MG63 (cell line): ENCODE measurements around the gene CCDC14. TPM values are rescaled to one million over a fixed set of nuclear protein-coding genes. Genes with fewer than 3 reads are reported as not detected.
A peak's percentile ranks its signal among the peaks of the same experiment; 100 is the strongest.
"Not testable (repeated sequence)": the region's sequence is repeated elsewhere in the genome, so short reads cannot be mapped to it uniquely, and the experiment has no call there.

Experiments
- DNase-seq: peaks from one replicate; pipeline ENCODE4 v3.0.0-alpha.2; 2020
- H3K27me3 ChIP-seq: fragments of 250-450 bp; sonication (Bioruptor Pico); 2 replicates; pipeline ENCODE4 v1.5.1; 2020; ENCODE audit warnings: mild to moderate bottlenecking, moderate library complexity
- H3K36me3 ChIP-seq: fragments of 250-450 bp; sonication (Bioruptor Pico); 2 replicates; pipeline ENCODE4 v1.5.1; 2020; ENCODE audit warnings: mild to moderate bottlenecking, moderate library complexity
- H3K4me3 ChIP-seq: fragments of 250-450 bp; sonication (Bioruptor Pico); 2 replicates; pipeline ENCODE4 v1.5.1; 2020; ENCODE audit warnings: mild to moderate bottlenecking, moderate library complexity
- H3K9me3 ChIP-seq: fragments of 250-450 bp; sonication (Bioruptor Pico); 2 replicates; pipeline ENCODE4 v1.5.1; 2020; ENCODE audit warnings: mild to moderate bottlenecking, moderate library complexity
- total RNA-seq: library from RNA; depleted of rRNA; stranded (reverse); fragments of >200 nt; shearing (Covaris generic); gene quantifications from 2 replicates; pipeline ENCODE4 v1.2.3, GENCODE V29; 2014; ENCODE audit warnings: low replicate concordance; rRNA removed

The CCDC14 gene, protein sequence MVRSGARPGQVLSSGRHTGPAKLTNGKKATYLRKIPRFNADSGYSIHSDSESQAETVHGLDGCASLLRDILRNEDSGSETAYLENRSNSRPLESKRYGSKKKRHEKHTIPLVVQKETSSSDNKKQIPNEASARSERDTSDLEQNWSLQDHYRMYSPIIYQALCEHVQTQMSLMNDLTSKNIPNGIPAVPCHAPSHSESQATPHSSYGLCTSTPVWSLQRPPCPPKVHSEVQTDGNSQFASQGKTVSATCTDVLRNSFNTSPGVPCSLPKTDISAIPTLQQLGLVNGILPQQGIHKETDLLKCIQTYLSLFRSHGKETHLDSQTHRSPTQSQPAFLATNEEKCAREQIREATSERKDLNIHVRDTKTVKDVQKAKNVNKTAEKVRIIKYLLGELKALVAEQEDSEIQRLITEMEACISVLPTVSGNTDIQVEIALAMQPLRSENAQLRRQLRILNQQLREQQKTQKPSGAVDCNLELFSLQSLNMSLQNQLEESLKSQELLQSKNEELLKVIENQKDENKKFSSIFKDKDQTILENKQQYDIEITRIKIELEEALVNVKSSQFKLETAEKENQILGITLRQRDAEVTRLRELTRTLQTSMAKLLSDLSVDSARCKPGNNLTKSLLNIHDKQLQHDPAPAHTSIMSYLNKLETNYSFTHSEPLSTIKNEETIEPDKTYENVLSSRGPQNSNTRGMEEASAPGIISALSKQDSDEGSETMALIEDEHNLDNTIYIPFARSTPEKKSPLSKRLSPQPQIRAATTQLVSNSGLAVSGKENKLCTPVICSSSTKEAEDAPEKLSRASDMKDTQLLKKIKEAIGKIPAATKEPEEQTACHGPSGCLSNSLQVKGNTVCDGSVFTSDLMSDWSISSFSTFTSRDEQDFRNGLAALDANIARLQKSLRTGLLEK
- 21.7 and 28.9 TPM in 2 replicates for total RNA-seq

DNA sequence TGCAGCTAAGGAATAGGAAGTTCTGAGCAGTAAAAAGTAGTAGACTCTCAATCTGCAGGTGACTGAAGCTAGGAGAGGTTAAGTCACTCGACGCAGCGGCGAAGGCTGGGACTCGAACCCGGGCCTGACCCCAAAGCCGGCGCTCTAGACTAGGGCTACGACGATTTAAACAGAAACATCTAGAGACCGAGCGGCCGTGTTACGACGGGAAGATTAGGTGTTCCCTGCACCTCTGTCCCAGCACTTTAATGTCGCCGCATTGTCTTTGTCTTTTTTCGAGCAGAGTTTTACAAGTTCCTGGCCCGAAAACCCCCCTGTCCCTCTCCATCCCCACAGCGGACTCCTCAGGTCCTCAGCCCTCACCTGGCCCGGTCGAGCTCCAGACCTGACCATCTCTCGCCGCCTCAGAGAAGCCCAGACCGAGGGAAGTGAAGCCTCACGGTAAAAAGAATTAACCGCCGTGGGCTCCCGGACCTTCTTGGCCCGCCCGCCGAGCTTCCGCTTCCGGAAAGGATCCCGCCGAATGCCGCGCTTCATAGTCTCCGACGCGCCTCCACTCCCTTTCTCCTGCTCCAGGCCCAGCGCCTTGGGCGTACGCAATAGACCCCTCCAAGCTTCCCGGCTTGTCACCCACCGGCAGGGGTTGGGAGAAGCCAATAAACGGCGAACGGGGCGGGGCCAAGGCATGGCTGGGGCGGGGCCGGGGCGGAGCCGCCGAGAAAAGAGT, at the start of gene CCDC14:
Gene CCDC14 (minus strand): TSS at position 449 of the 727 bp plus-strand sequence. CDS start 56 bp downstream, at position 393.
- Histone ChIP-seq H3K9me3 (no peaks in the 10 kb centered on the region), H3K36me3 (peaks cover 12% of the 10 kb centered on the region), H3K27me3 (peaks cover 2% of the 10 kb centered on the region; the same call in 1 of the 2 replicates), H3K4me3 (peak within 1 kb of the TSS; percentile 90)
- peak; percentile 98 for DNase-seq

DNA sequence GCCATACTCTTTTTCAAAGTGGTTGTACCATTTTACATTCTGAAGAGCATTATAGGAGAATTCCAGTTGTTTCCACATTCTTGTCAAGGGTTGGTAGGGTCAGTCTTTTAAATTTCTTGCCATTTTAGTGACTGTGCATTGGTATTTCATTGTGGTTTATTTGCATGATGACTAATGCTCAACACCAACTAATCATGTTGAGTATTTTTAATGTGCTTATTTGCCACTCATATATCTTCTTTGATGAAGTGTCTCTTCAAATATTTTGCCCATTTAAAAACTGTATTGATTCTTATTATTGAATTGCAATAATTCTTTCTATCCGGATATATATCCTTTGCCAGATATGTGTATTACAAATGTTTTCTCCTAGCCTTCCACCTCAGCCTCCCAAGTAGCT, 47.3 kb upstream of the CCDC14 start:
- not testable (repeated sequence) for DNase-seq, H3K36me3 ChIP-seq, H3K4me3 ChIP-seq, H3K9me3 ChIP-seq
- peaks cover 21% of the 10 kb centered on the region for H3K27me3 ChIP-seq

DNA sequence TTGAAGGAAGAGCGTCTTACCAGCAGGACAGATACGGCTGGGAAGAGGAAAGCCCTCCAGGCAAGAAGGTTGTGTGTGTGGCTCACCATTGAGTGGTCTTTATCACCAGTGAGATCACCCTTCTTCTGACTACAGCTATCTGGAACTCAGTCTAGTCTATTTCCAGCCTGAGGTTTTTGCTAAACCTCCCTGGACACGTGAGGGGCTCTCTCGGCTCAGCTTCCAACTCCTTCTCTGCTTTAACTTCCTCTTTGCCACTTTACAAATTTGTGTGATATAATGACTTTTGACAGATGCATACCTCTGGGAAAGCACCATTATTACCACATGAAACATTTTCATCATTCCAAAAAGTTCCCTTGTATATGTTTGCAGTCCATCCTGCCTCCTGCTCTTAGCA, 46.2 kb upstream of the CCDC14 start:
- Histone ChIP-seq H3K4me3 (no peak overlapping the region), H3K36me3 (no peaks in the 10 kb centered on the region), H3K27me3 (peaks cover 25% of the 10 kb centered on the region), H3K9me3 (no peaks in the 10 kb centered on the region)
- no peak for DNase-seq

DNA sequence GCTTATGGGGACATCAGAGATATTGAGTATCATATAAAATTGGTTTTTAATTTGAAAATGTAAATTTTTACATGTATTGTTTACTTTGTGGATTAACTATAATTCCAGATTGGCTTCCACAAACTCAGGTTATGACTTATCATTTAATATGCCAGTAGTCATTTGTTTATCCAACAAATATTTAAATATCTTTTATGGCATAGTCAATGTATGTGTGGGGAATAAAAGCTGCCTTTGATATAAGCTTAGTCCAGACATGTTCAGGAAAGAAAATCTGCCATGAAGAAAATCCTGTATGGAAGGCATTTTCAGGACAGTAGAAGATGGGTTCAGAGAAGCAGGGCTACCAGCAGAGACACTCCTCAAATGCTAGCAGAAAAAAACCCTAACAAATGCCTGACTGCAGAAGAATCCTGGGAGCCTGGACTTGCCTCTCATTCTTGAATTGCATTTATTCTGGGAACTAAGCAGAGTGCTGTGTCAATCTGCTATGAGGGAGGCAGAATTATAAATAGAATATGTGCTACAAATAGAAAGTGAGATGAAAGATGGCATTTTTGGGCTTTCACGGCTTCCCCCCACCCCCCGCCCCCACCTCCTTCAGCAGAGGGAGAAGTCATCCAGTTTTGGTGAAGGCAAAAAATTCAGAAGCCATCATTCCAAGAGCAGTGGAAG, 41.5 kb upstream of the CCDC14 start:
- H3K9me3 ChIP-seq, DNase-seq, H3K36me3 ChIP-seq, H3K4me3 ChIP-seq: not testable (repeated sequence)
- peaks cover 44% of the 10 kb centered on the region for H3K27me3 ChIP-seq

DNA sequence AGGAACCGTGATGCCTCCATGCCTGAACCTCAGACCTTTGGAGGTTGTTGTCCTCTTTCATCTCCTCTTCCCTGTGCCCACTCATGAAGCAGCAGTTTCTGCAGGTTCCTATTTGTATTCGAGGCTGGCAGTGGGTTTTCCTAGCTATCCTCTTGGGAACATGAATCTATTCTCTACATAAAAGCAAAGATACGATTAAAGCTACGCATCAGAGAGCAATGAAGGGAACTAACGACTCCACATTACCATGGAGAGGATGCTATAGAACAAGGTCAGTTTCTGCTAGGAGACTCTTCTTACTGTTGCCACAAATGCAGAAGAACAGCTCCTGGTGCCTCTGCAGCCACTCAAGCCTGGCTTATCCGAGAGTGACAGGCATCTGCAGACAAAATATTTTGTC, 40.3 kb upstream of the CCDC14 start:
- not testable (repeated sequence) for H3K4me3 ChIP-seq, DNase-seq, H3K9me3 ChIP-seq, H3K36me3 ChIP-seq
- H3K27me3 ChIP-seq = peaks cover 39% of the 10 kb centered on the region

DNA sequence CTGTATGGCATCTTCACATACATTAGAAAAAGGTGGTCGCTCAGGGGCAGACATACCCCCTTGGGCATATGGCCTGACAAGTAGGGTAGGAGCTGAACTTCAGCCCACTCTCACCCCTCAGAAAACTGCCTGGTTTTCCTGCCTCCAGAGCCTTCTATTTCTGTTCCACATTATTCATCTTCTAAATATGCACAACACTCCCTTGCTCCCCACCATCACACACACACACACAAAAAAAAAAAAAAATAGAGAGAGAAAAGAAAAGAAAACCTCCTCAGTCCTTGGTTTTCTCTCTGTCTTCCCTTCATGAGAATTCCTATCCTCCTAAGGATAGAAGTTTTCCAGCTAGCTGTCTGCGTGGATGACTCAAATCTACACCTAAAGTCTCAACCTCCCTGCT, 36.5 kb upstream of the CCDC14 start:
- Histone ChIP-seq H3K27me3 (peaks cover 41% of the 10 kb centered on the region), H3K4me3 (no peak overlapping the region)

DNA sequence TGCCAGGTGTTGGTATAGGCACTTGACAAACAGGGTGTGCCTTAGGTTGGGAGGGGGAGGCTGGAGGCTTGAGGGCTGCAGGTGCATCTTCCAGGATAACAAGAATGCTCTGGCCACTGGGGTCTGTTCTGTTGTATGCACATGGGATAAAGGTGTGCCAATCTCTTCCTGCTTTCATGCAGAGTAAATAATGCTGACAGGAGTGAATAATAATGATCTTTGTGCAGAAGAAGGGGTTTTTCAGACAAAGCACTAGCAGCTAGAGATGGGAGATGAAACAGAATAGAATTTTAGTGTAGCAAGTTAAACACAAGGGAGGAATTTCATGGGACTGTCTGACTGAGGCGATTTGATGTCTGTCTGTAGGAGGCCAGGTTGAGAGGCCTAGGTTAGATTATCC, 32.8 kb upstream of the CCDC14 start:
- Histone ChIP-seq H3K9me3 (peaks cover 3% of the 10 kb centered on the region; the same call in 1 of the 2 replicates), H3K4me3 (no peak overlapping the region), H3K36me3 (no peaks in the 10 kb centered on the region), H3K27me3 (peaks cover 34% of the 10 kb centered on the region)
- DNase-seq = no peak

More for the DNA sequence above, 36.5 kb upstream of the CCDC14 start:
- peaks cover 3% of the 10 kb centered on the region; the same call in 1 of the 2 replicates for H3K9me3 ChIP-seq
- H3K36me3 ChIP-seq = no peaks in the 10 kb centered on the region
- no peak for DNase-seq

DNA sequence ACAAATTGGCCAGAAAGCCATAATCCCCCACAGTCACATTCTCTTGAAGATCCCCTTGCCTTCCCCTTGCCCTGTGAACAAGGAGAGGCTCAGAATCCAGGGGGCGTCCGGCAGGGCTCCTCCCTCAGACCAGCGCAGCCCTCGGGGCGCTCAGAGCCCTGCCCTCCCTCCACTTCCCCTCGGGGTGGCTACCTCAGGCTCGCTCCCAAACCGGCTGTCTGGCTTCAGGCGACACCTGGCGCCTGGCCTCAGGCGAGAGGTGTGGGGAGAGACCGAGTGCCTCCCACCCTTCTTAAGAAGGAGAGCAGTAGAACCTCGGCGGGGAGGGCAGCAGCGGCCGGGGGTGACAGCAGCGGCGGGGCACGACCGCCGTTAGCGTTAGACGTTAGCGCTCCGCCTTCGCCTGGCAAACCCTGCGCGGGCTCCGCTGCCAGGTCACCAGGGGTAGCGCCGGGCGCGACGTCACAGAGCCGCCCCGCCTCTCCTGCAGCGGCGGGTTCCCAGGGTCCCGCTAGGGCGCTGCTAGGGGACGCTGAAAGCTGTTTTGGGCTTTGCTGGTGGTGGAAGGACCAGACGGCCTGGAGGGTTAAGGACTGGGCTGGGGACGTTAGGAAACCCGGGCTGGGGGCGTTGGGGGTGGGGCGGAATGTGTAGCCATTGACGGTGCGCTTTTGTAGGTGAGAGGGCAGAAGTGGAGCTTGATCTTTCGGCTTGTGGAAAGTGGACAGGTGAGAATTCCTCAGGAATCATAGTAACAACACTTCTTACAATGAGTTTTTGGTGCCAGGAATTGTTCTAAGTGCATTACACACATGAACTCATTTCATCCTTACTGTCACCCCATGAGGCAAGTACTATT, 30.9 kb upstream of the CCDC14 start, which contains the start of gene ROPN1:
Gene ROPN1 (minus strand): TSS at position 395 of the 859 bp plus-strand sequence. CDS start 11,643 bp downstream, outside the sequence.
- H3K4me3 ChIP-seq = peak within 1 kb of the TSS; percentile 20; the same call in 1 of the 2 replicates
- H3K27me3 ChIP-seq = peaks cover 49% of the 10 kb centered on the region
- not testable (repeated sequence) for DNase-seq, H3K9me3 ChIP-seq, H3K36me3 ChIP-seq

DNA sequence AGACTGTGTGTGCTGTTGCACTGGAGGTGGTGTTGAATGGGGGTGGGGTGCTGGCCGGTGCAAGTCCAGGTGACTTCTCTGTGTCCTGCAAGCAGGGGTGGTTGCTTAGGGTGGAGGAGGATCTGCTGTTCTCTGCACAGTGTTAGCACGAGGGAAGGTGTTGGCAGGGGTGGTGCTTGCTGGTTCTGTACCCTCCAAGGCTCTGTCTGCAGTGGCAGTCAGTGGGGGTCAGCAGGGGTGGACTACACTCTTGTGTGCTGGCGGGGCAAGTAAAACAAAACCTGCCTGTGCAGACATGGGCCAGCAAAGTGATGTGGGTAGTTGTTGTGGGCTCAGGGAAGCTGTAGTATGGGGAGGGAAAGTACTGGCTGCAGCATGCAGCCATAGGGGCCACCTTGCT, 25.4 kb upstream of the CCDC14 start:
- Histone ChIP-seq H3K9me3 (peaks cover 5% of the 10 kb centered on the region), H3K4me3 (no peak overlapping the region), H3K27me3 (peaks cover 82% of the 10 kb centered on the region), H3K36me3 (no peaks in the 10 kb centered on the region)
- no peak for DNase-seq

DNA sequence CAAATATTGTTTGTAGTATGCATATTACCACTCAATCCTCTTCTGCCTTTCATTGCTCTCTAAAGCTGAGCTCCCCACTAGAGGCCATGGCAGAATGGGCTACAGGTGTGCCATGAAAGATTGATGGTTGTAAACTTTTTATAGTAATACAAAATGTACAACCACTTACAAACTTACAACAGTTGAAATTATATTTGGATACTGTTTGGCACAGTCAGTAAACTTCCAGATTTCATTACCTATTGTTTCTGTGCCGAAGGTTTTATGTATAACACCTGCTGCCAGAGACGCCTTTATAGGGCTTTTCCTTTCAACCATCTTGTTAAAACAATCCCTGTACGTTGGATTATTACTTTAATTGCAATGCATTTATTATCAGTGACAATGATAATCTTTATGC, 23.9 kb upstream of the CCDC14 start:
- Histone ChIP-seq H3K9me3 (peaks cover 5% of the 10 kb centered on the region), H3K4me3 (no peak overlapping the region), H3K36me3 (no peaks in the 10 kb centered on the region), H3K27me3 (peaks cover 84% of the 10 kb centered on the region)
- DNase-seq = no peak

DNA sequence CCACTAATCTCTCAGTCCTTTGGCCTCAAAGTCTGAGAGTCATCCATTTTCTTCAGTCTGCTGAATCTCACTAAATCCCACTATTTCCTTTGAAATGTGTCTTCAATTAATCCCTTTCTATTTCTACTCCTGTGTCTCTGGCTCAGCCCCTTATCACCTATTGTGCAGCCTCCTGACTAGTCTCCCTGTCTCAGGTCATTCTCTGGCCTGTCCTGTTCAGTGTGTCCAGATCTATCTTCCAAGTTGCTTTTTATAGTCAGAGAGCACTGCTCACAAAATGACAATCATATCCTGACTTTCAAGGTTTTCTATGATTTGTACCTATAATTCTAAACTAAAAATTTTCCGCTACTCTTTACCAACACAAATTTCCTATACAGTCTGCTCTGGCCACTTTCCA, 23.3 kb upstream of the CCDC14 start:
- H3K27me3 ChIP-seq = peaks cover 79% of the 10 kb centered on the region
- no peak for DNase-seq
- H3K4me3 ChIP-seq = no peak overlapping the region
- H3K36me3 ChIP-seq = no peaks in the 10 kb centered on the region
- H3K9me3 ChIP-seq = peaks cover 5% of the 10 kb centered on the region

DNA sequence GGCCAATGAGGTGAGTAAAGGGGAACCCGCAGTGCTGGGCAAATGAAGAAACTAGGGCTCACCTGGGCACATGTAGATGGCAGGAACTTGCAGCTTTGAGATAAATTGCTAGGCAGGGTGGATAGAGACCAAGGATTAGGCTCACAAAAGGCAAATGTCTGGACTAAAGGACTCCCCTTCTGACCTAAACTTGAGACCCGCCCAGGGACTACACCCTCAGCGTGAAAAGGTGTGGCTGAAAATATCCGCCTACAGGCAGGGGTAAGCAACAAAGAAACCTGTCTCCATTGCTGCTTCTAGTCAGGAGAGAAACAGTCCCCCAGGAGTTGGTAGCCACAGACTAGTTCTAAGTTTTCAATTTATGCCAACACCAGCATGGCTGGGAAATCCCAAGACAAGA, 20.3 kb upstream of the CCDC14 start:
- not testable (repeated sequence) for DNase-seq, H3K9me3 ChIP-seq, H3K4me3 ChIP-seq, H3K36me3 ChIP-seq
- H3K27me3 ChIP-seq = peaks cover 51% of the 10 kb centered on the region

DNA sequence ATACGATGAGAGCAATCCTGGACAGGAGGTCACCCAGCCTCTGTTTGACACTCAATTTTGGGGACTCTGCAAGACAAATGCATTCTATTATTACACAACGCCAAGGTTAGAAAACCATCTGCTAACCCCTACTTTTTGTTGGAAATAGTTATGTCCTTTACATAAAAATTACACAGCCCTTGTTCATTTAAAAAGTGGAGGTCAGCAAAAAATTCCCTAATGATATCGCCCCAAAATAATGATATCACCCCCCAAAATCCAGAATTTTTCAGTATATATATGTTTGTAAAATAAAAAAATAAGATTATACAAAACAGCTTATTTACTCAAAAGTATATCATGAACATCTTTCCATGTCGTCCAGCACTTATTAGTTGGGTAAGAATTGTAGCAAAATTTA, 19.5 kb upstream of the CCDC14 start:
- DNase-seq = no peak
- Histone ChIP-seq H3K27me3 (peaks cover 50% of the 10 kb centered on the region), H3K9me3 (peaks cover 5% of the 10 kb centered on the region), H3K36me3 (no peaks in the 10 kb centered on the region), H3K4me3 (no peak overlapping the region)

DNA sequence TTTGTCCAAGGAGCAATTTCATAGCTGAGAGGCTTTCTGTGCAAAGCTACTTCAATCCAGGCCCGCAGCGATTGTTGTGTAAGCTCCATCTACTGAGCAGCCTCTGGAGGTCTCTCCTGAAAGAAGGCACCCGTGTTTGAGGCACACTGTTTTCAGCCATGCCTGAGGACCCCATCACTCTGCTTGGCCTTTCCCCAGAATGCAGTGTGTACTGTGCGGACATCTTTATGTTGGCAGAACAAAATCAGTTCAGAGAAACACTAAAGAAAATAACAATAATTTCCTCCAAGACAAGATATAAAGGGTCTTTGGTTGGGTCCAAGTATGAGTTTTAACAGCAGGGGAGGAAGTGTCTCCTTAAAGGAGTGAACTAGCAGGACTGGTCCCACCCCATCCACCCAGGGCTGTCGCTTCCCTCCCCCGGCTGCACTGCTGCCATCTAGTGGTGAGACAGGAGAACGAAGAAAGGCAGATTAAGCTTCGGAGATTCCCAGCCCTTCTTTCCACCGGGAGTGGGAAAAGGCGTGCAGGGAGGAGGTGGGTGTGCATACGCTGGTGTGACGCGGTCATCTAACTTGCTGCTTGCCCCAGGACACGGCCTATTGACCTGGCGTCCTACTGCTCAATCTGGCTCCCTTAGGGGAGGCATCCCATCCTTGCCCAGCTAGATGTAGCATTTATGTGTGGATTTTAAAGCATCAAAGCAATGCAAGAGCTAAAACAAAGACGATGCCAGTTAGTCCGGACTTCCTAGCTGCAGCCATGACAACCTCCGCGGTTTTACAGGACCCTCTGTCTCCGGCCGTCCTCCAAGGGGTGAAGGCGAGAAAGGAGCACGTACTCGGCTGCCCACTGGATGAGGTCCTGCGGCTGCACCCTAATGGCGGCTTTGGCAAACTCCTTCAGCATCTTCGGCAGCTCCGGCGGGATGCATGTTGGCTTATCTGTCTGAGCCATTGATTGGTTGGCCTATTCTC, 18.8 kb upstream of the CCDC14 start:
- H3K9me3 ChIP-seq, H3K36me3 ChIP-seq, H3K4me3 ChIP-seq: not testable (repeated sequence)
- DNase-seq = peak; percentile 44
- H3K27me3 ChIP-seq = peaks cover 44% of the 10 kb centered on the region
